Glutamatergic neuron (in vitro differentiated cells): ENCODE data around the gene PTPRM. TPM values are rescaled to one million over a fixed set of nuclear protein-coding genes. Genes with fewer than 3 reads are reported as not detected.

ENCODE experiments used
- DNase-seq: peaks from one replicate; pipeline ENCODE4 v3.0.0; 2022
- H3K27ac Mint-ChIP-seq: one replicate; pipeline ENCODE4 v1.8.0; 2020; ENCODE audit warnings: mild to moderate bottlenecking, mixed read lengths, inconsistent platforms; ENCODE audit not compliant: unreplicated experiment
- H3K27me3 Mint-ChIP-seq: one replicate; pipeline ENCODE4 v1.8.0; 2020; ENCODE audit warnings: mild to moderate bottlenecking, moderate library complexity, mixed read lengths, inconsistent platforms; ENCODE audit not compliant: unreplicated experiment
- H3K36me3 Mint-ChIP-seq: one replicate; pipeline ENCODE4 v1.8.0; 2020; ENCODE audit warnings: mild to moderate bottlenecking, mixed read lengths, inconsistent platforms; ENCODE audit not compliant: unreplicated experiment
- H3K4me1 Mint-ChIP-seq: one replicate; pipeline ENCODE4 v1.8.0; 2020; ENCODE audit warnings: mild to moderate bottlenecking, low read depth, mixed read lengths, inconsistent platforms; ENCODE audit not compliant: unreplicated experiment
- H3K4me3 Mint-ChIP-seq: one replicate; pipeline ENCODE4 v1.8.0; 2020; ENCODE audit warnings: mild to moderate bottlenecking, mixed read lengths, inconsistent platforms; ENCODE audit not compliant: unreplicated experiment
- H3K9me3 Mint-ChIP-seq: one replicate; pipeline ENCODE4 v1.8.0; 2020; ENCODE audit warnings: mild to moderate bottlenecking, moderate library complexity, mixed read lengths, inconsistent platforms; ENCODE audit not compliant: unreplicated experiment
- CTCF ChIP-seq: fragments of 200-600 bp; sonication (generic); IDR thresholded peaks from one replicate; pipeline ENCODE4 v1.5.0; 2021; ENCODE audit not compliant: partially characterized antibody, unreplicated experiment
- total RNA-seq: library from RNA; stranded (reverse); fragmentation: NEBNext Ultra II Directional; extraction: Animal tissue kit (Norgen Biotek cat#: 25700); gene quantifications from one replicate; pipeline ENCODE4 v1.2.1, GENCODE V29; 2021; ENCODE audit not compliant: unreplicated experiment

The PTPRM gene
- total RNA-seq, 1 donor from 2014 or later = 23.9 TPM

- Mint-ChIP-seq H3K36me3 (no peaks in the 10 kb centered on the region), H3K27ac (no peak overlapping the region), H3K4me3 (no peak overlapping the region), H3K9me3 (peaks cover 2% of the 10 kb centered on the region), H3K27me3 (no peaks in the 10 kb centered on the region), H3K4me1 (no peaks in the 10 kb centered on the region)
- no peak for DNase-seq
- TF ChIP-seq CTCF = no peak
Measured at GRCh38 chr18:8380926-8381325, 813.8 kb downstream of the PTPRM start.

- Mint-ChIP-seq H3K27me3 (peaks cover 1% of the 10 kb centered on the region), H3K4me3 (no peak overlapping the region), H3K4me1 (no peaks in the 10 kb centered on the region), H3K36me3 (no peaks in the 10 kb centered on the region), H3K9me3 (peaks cover 2% of the 10 kb centered on the region), H3K27ac (no peak overlapping the region)
- TF ChIP-seq CTCF = no peak
- no peak for DNase-seq
Measured at GRCh38 chr18:8381821-8382459, 814.8 kb downstream of the PTPRM start.

- Mint-ChIP-seq H3K27me3 (peaks cover 1% of the 10 kb centered on the region), H3K9me3 (no peaks in the 10 kb centered on the region), H3K36me3 (no peaks in the 10 kb centered on the region), H3K4me3 (no peak overlapping the region), H3K4me1 (no peaks in the 10 kb centered on the region), H3K27ac (no peak overlapping the region)
- no peak for TF ChIP-seq CTCF
- DNase-seq = no peak
Measured at GRCh38 chr18:8385400-8385799, 818.3 kb downstream of the PTPRM start.

- H3K9me3 Mint-ChIP-seq = no peaks in the 10 kb centered on the region
- no peaks in the 10 kb centered on the region for H3K36me3 Mint-ChIP-seq
- no peak overlapping the region for H3K4me3 Mint-ChIP-seq
- H3K4me1 Mint-ChIP-seq = no peaks in the 10 kb centered on the region
- no peak for DNase-seq
- TF ChIP-seq CTCF = no peak
- H3K27ac Mint-ChIP-seq = no peak overlapping the region
- peaks cover 1% of the 10 kb centered on the region for H3K27me3 Mint-ChIP-seq
Measured at GRCh38 chr18:8386669-8387380, 819.7 kb downstream of the PTPRM start.
